ENCODE data around the gene PBX3. TPM values are rescaled to one million over a fixed set of nuclear protein-coding genes. Genes with fewer than 3 reads are reported as not detected.

PBX3 gene
- total RNA-seq, 6 experiments from 2014 or later, result 13.0 to 20.2 (median 15.0) TPM

DNA sequence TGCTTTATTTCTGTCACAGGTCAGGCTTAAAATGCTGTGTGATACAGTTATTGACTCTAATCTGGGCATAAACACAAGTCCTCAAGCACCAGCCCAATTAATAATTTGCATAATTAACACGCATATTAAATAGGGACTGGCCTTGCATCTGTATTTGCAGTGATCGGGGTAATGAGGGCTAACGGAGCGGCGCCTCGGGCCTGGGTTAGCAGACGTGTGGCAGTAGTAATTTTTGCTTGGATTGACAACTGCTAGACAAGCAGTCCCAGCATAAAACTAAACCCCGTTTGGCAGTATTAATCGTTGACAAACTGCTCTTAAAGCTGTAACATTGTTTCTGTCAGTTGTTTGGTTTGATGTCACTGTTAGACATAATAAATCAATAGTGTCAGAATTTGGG is 109.2 kb downstream of the PBX3 start:
- ATAC-seq (peak in 1 of 4 donors; percentile 33), DNase-seq (no peak)
- no peak overlapping the region for H3K4me3 ChIP-seq
- no peaks in the 10 kb centered on the region for H3K27me3 ChIP-seq
- H3K27ac ChIP-seq, result no peak overlapping the region
- H3K4me1 ChIP-seq, result peaks cover 0 to 23% (median 8%) of the 10 kb centered on the region in 4 donors
- no peaks in the 10 kb centered on the region for H3K36me3 ChIP-seq
- TF ChIP-seq, protein P1, sequence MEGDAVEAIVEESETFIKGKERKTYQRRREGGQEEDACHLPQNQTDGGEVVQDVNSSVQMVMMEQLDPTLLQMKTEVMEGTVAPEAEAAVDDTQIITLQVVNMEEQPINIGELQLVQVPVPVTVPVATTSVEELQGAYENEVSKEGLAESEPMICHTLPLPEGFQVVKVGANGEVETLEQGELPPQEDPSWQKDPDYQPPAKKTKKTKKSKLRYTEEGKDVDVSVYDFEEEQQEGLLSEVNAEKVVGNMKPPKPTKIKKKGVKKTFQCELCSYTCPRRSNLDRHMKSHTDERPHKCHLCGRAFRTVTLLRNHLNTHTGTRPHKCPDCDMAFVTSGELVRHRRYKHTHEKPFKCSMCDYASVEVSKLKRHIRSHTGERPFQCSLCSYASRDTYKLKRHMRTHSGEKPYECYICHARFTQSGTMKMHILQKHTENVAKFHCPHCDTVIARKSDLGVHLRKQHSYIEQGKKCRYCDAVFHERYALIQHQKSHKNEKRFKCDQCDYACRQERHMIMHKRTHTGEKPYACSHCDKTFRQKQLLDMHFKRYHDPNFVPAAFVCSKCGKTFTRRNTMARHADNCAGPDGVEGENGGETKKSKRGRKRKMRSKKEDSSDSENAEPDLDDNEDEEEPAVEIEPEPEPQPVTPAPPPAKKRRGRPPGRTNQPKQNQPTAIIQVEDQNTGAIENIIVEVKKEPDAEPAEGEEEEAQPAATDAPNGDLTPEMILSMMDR (IDR thresholded peaks at IDR 0.05), result no peak
- no peak for TF ChIP-seq POLR2A (IDR thresholded peaks at IDR 0.05)
- intact Hi-C loops (cut with DNase I), result no loop called here
- 73% methylated on average over 9 of the region's 9 CpGs for WGBS (ENCODE audit: insufficient coverage, low coverage, low lambda C conversion rate, missing lambda C conversion rate)
- H3K9me3 ChIP-seq, result no peaks in the 10 kb centered on the region

DNA sequence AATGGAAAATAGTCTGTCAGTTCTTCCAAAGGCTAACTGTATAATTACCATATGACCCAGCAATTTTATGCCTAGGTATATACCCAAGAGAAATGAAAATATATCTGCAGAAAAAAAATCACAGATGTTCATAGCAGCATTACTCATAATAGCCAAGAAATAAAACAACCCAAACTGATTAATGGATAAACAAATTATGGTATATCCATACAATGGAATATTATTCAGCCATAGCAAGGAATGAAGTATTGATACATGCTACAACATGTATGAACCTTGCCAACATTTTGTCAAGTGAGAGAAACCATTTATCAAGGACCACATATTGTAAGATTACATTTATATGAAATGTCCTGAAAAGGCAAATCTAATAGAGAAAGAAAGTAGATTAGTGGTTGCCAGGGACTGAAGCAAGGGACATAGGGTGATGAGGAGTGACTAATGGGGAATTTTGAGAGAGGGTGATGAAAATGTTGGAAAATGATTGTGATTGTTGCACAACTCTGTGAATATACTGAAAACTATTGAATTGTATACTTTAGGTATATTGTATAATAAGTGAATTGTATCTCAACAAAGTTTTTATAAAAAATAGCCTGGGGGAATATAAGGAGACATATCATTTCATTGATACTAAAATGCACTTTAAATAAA is 114.4 kb downstream of the PBX3 start:
- Histone ChIP-seq H3K36me3 (no peaks in the 10 kb centered on the region), H3K27ac (no peak overlapping the region), H3K4me1 (no peaks in the 10 kb centered on the region), H3K27me3 (no peaks in the 10 kb centered on the region), H3K4me3 (no peak overlapping the region), H3K9me3 (no peaks in the 10 kb centered on the region)
- DNase-seq (no peak), ATAC-seq (no peak)
- intact Hi-C loops (cut with DNase I), result no loop called here
- no peak for TF ChIP-seq POLR2A (IDR thresholded peaks at IDR 0.05)
- TF ChIP-seq, protein P1 (IDR thresholded peaks at IDR 0.05), result no peak

DNA sequence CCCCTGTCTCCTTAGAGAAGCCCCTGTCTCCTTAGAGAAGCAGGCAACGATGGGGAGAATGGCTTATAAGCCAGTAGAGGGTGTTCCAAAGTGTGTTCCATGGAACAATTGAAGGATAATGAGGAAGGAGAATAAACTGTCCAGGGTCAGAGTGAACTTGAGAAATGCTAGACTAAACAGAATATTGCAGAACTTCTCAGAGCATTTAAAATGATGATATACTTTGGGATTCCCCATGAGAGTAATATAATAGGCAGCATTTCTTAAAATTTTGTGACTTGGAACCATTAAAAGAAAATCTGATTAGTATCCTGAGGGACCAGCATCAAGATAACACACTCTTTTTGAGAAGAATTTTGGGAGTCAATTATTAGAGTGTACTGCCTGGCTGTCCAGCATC is 116.8 kb downstream of the PBX3 start:
- Histone ChIP-seq H3K9me3 (no peaks in the 10 kb centered on the region), H3K27ac (no peak overlapping the region), H3K27me3 (no peaks in the 10 kb centered on the region), H3K4me1 (no peaks in the 10 kb centered on the region), H3K36me3 (no peaks in the 10 kb centered on the region), H3K4me3 (no peak overlapping the region)
- DNase-seq, result no peak
- ATAC-seq, result no peak
- 89% methylated on average over 1 of the region's 1 CpG for WGBS (ENCODE audit: insufficient coverage, low coverage, low lambda C conversion rate, missing lambda C conversion rate)
- intact Hi-C loops (cut with DNase I), result no loop called here
- TF ChIP-seq, protein P1 (IDR thresholded peaks at IDR 0.05), result no peak
- TF ChIP-seq POLR2A (IDR thresholded peaks at IDR 0.05), result no peak

DNA sequence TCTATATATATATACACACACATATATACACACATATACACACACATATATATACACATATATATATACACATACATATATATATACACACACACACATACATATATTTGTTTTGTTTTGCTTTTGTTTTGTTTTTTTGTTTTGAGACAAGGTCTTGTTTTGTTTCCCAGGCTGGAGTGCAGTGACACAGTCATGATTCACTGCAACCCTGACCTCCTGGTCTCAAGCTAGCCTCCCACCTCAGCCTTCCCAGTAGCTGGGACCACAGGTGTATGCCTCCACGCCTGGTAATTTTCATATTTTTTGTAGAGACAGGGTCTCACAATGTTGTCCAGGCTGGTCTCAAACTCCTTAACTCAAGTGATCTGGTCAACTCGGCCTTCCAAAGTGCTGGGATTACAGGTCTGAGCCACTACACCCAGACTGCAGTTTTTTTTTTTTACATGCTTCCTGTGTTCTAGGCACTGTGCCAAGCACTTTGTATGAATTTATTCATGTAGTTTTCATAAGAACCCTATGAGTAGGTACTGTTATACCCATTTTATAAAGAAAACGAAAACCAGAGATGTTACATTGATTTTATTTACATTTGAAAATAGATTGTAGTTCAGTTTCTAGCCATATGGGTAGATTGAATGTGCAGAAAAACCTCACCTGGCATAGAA is 120.7 kb downstream of the PBX3 start:
- WGBS (ENCODE audit: insufficient coverage, low coverage, low lambda C conversion rate, missing lambda C conversion rate), result 78% methylated on average over 3 of the region's 3 CpGs
- no peaks in the 10 kb centered on the region for H3K4me1 ChIP-seq
- TF ChIP-seq, protein P1 (IDR thresholded peaks at IDR 0.05), result no peak
- TF ChIP-seq POLR2A (IDR thresholded peaks at IDR 0.05), result no peak
- no peaks in the 10 kb centered on the region for H3K36me3 ChIP-seq
- H3K4me3 ChIP-seq, result no peak overlapping the region
- no peak for DNase-seq
- intact Hi-C loops (cut with DNase I), result no loop called here
- no peaks in the 10 kb centered on the region for H3K9me3 ChIP-seq
- H3K27ac ChIP-seq, result no peak overlapping the region
- H3K27me3 ChIP-seq, result no peaks in the 10 kb centered on the region
- no peak for ATAC-seq
